Astrocyte (in vitro differentiated cells and primary cell): ENCODE measurements around the gene B4GALNT3. TPM values are rescaled to one million over a fixed set of nuclear protein-coding genes. Genes with fewer than 3 reads are reported as not detected.
A peak's percentile ranks its signal among the peaks of the same experiment; 100 is the strongest.

ENCODE experiments used
- DNase-seq: peaks from one replicate; pipeline ENCODE4 v3.0.0-alpha.2; 2010; ENCODE audit warnings: low read depth
- FAIRE-seq: peaks from 2 replicates; lab custom pipeline; 2011; peaks lifted over from hg19 to GRCh38; lab: Jason Lieb, UNC
- H2AFZ ChIP-seq: 2 replicates; pipeline ENCODE4 v1.6.0; 2012; ENCODE audit warnings: low read depth, low read length, inconsistent platforms
- H3K27ac ChIP-seq: 2 replicates; pipeline ENCODE4 v1.5.1; 2011; ENCODE audit warnings: low read depth, low read length, inconsistent platforms
- H3K27me3 ChIP-seq: 2 replicates; pipeline ENCODE4 v1.6.0; 2011; ENCODE audit warnings: low read length, inconsistent platforms; ENCODE audit not compliant: insufficient read depth
- H3K36me3 ChIP-seq: 2 replicates; pipeline ENCODE4 v1.5.1; 2011; ENCODE audit warnings: low read length, inconsistent platforms; ENCODE audit not compliant: insufficient read depth
- H3K4me1 ChIP-seq: 2 replicates; pipeline ENCODE4 v1.5.1; 2011; ENCODE audit warnings: low read length, inconsistent platforms; ENCODE audit not compliant: insufficient read depth
- H3K4me2 ChIP-seq: 2 replicates; pipeline ENCODE4 v1.6.0; 2012; ENCODE audit warnings: low read length, inconsistent platforms
- H3K4me3 ChIP-seq: 2 replicates; pipeline ENCODE4 v1.5.1; 2011; ENCODE audit warnings: low read depth, mild to moderate bottlenecking, low read length, inconsistent platforms; ENCODE audit not compliant: insufficient read depth
- H3K79me2 ChIP-seq: 2 replicates; pipeline ENCODE4 v1.6.0; 2012; ENCODE audit warnings: mild to moderate bottlenecking, low read length, inconsistent platforms; ENCODE audit not compliant: insufficient read depth
- H3K9ac ChIP-seq: 2 replicates; pipeline ENCODE4 v1.6.0; 2012; ENCODE audit warnings: mild to moderate bottlenecking, low read length, inconsistent platforms
- H3K9me3 ChIP-seq: 2 replicates; pipeline ENCODE4 v1.5.1; 2012; ENCODE audit warnings: low read depth, mild to moderate bottlenecking, low read length, inconsistent platforms; ENCODE audit not compliant: insufficient read depth
- H4K20me1 ChIP-seq: 2 replicates; pipeline ENCODE4 v1.6.0; 2012; ENCODE audit warnings: low read length, inconsistent platforms; ENCODE audit not compliant: insufficient read depth
- H3K27ac Mint-ChIP-seq: one replicate; pipeline ENCODE4 v1.8.0; 2021; ENCODE audit warnings: mild to moderate bottlenecking, mixed read lengths; ENCODE audit not compliant: unreplicated experiment
- H3K27me3 Mint-ChIP-seq: one replicate; pipeline ENCODE4 v1.8.0; 2021; ENCODE audit warnings: low read depth, mixed read lengths; ENCODE audit not compliant: unreplicated experiment
- H3K36me3 Mint-ChIP-seq: one replicate; pipeline ENCODE4 v1.8.0; 2021; ENCODE audit warnings: low read depth, mixed read lengths; ENCODE audit not compliant: unreplicated experiment
- H3K4me1 Mint-ChIP-seq: one replicate; pipeline ENCODE4 v1.8.0; 2021; ENCODE audit warnings: low read depth, mixed read lengths; ENCODE audit not compliant: unreplicated experiment
- H3K4me3 Mint-ChIP-seq: one replicate; pipeline ENCODE4 v1.8.0; 2021; ENCODE audit warnings: mild to moderate bottlenecking, moderate library complexity, mixed read lengths; ENCODE audit not compliant: unreplicated experiment
- H3K9me3 Mint-ChIP-seq: one replicate; pipeline ENCODE4 v1.8.0; 2021; ENCODE audit warnings: mild to moderate bottlenecking, mixed read lengths; ENCODE audit not compliant: unreplicated experiment
- CTCF ChIP-seq: IDR thresholded peaks from 2 replicates; pipeline ENCODE4 v1.5.1; 2011; ENCODE audit warnings: low read depth, mild to moderate bottlenecking, inconsistent platforms, low read length, moderate library complexity; ENCODE audit not compliant: insufficient read depth
- EZH2 ChIP-seq: IDR thresholded peaks from 2 replicates; pipeline ENCODE4 v1.6.1; 2012; ENCODE audit warnings: mild to moderate bottlenecking, low read length, inconsistent platforms; ENCODE audit not compliant: insufficient read depth
- total RNA-seq: library from RNA; stranded (reverse); gene quantifications from 2 replicates; pipeline ENCODE4 v1.2.1, GENCODE V29; 2021

B4GALNT3 gene
- total RNA-seq, 1 donor from 2014 or later: 3.6 TPM

GRCh38 chr12:538731-539539 is 79.2 kb downstream of the B4GALNT3 start:
- peaks cover 9% of the 10 kb centered on the region for H3K4me1 Mint-ChIP-seq
- H3K4me3 Mint-ChIP-seq: no peak overlapping the region
- Histone ChIP-seq H3K27ac (no peak overlapping the region), H4K20me1 (no peaks in the 10 kb centered on the region), H3K27me3 (no peaks in the 10 kb centered on the region), H3K9ac (no peak overlapping the region), H3K79me2 (no peaks in the 10 kb centered on the region), H3K9me3 (no peaks in the 10 kb centered on the region), H3K4me3 (no peak overlapping the region), H2AFZ (no peak overlapping the region), H3K4me1 (peaks cover 8% of the 10 kb centered on the region), H3K4me2 (no peak overlapping the region), H3K36me3 (no peaks in the 10 kb centered on the region)
- DNase-seq: peak; percentile 62
- TF ChIP-seq EZH2 (no peak), CTCF (no peak)
- no peak for FAIRE-seq
- H3K27me3 Mint-ChIP-seq: peaks cover 14% of the 10 kb centered on the region
- H3K9me3 Mint-ChIP-seq: no peaks in the 10 kb centered on the region
- H3K36me3 Mint-ChIP-seq: peaks cover 4% of the 10 kb centered on the region
- H3K27ac Mint-ChIP-seq: peak overlapping the region; percentile 86

- peaks cover 19% of the 10 kb centered on the region for H3K27me3 Mint-ChIP-seq
Observed at GRCh38 chr12:539540-540310, 80.0 kb downstream of the B4GALNT3 start.

More at GRCh38 chr12:539540-540310, 80.0 kb downstream of the B4GALNT3 start:
- H3K4me3 Mint-ChIP-seq: no peak overlapping the region
- H3K4me1 ChIP-seq: peaks cover 8% of the 10 kb centered on the region
- DNase-seq (no peak), FAIRE-seq (no peak)
- peaks cover 6% of the 10 kb centered on the region for H3K27me3 ChIP-seq
- no peaks in the 10 kb centered on the region for H3K79me2 ChIP-seq
- no peak overlapping the region for H3K27ac Mint-ChIP-seq
- no peaks in the 10 kb centered on the region for H3K9me3 ChIP-seq
- no peaks in the 10 kb centered on the region for H4K20me1 ChIP-seq
- no peak overlapping the region for H3K9ac ChIP-seq
- no peak overlapping the region for H3K4me3 ChIP-seq
- H3K36me3 Mint-ChIP-seq: peaks cover 4% of the 10 kb centered on the region
- no peak overlapping the region for H3K4me2 ChIP-seq
- no peak overlapping the region for H2AFZ ChIP-seq
- H3K4me1 Mint-ChIP-seq: peaks cover 9% of the 10 kb centered on the region
- no peak overlapping the region for H3K27ac ChIP-seq
- TF ChIP-seq CTCF (no peak), EZH2 (no peak)
- H3K36me3 ChIP-seq: no peaks in the 10 kb centered on the region
- H3K9me3 Mint-ChIP-seq: no peaks in the 10 kb centered on the region
